Esophagus muscularis mucosa (tissue), 3 donors: ENCODE results near the gene INPP5A.

Experiments
- POLR2A ChIP-seq: fragments of 450-650 bp; IDR thresholded peaks from one replicate; pipeline ENCODE4 v1.6.1; 2017; ENCODE audit warnings: antibody characterized with exemption, moderate library complexity, mild to moderate bottlenecking, low read depth
- TF ChIP-seq, protein P1 (sequence below), 3 experiments: fragments of 200-600 bp in 2 of 3; fragments of 450-650 bp in 1 of 3; sonication (generic) in 2 of 3; IDR thresholded peaks; one replicate each; pipeline ENCODE4 v1.5.1; 2017 to 2019; ENCODE audit warnings: antibody characterized with exemption in 3 of 3, mild to moderate bottlenecking in 2 of 3, moderate library complexity in 1 of 3

DNA sequence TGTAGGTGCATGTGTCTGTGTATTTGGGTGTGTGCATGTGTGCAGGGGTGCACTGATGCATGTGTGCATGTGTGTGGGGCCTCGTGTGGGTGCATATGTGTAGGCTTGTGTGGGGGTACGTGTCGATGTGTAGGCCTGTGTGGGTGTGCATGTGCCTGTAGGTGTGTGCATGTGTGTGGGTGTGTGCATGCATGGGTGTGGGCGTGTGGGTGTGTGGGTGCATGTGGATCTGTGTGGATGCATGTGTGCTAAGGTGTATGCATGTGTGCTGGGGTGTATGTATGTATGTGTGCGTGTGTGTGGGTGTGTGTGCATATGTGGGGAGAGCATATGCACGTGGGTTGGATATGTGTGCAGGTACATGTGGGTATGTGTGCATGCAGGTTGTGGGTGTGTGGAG, 175.2 kb downstream of the INPP5A start:
- TF ChIP-seq, protein P1, sequence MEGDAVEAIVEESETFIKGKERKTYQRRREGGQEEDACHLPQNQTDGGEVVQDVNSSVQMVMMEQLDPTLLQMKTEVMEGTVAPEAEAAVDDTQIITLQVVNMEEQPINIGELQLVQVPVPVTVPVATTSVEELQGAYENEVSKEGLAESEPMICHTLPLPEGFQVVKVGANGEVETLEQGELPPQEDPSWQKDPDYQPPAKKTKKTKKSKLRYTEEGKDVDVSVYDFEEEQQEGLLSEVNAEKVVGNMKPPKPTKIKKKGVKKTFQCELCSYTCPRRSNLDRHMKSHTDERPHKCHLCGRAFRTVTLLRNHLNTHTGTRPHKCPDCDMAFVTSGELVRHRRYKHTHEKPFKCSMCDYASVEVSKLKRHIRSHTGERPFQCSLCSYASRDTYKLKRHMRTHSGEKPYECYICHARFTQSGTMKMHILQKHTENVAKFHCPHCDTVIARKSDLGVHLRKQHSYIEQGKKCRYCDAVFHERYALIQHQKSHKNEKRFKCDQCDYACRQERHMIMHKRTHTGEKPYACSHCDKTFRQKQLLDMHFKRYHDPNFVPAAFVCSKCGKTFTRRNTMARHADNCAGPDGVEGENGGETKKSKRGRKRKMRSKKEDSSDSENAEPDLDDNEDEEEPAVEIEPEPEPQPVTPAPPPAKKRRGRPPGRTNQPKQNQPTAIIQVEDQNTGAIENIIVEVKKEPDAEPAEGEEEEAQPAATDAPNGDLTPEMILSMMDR (IDR thresholded peaks at IDR 0.05), result no peak
- TF ChIP-seq POLR2A, result no peak
